ENCODE data around the gene WNK4. TPM values are rescaled to one million over a fixed set of nuclear protein-coding genes. Genes with fewer than 3 reads are reported as not detected.

Gene WNK4
- polyA plus RNA-seq, 1 donor from 2014 or later, result 0.10 TPM

GRCh38 chr17:42759982-42760651 is 20.3 kb upstream of the WNK4 start:
- Histone ChIP-seq H3K9me3 (ENCODE audit: low read length) (no peaks in the 10 kb centered on the region), H3K4me2 (ENCODE audit: low read length) (no peak overlapping the region), H4K20me1 (ENCODE audit: insufficient read depth) (no peaks in the 10 kb centered on the region), H3K27me3 (ENCODE audit: insufficient read depth, low read depth, low read length) (peaks cover 29% of the 10 kb centered on the region), H3F3A (ENCODE audit: insufficient read depth, low read length, poor library complexity, severe bottlenecking) (no peaks in the 10 kb centered on the region), H3K4me3 (ENCODE audit: low read length) (peak overlapping the region; percentile 61), H3K79me2 (replicated peaks; ENCODE audit: insufficient read depth, low read length) (no peaks in the 10 kb centered on the region), H3K9ac (ENCODE audit: low read length) (no peak overlapping the region), H3K36me3 (ENCODE audit: insufficient read depth, low read length) (no peaks in the 10 kb centered on the region), H3K9me2 (ENCODE audit: insufficient read depth, low read length) (no peaks in the 10 kb centered on the region), H3K27ac (ENCODE audit: low read length) (no peak overlapping the region), H2AFZ (ENCODE audit: low read depth, low read length) (no peak overlapping the region)
- no peak for TF ChIP-seq RAD21 (conservative IDR thresholded peaks at IDR 0.05)
- no peak for TF ChIP-seq CTCF (IDR thresholded peaks at IDR 0.05; ENCODE audit: poor library complexity, severe bottlenecking)
- TF ChIP-seq EZH2 (IDR thresholded peaks at IDR 0.05; ENCODE audit: borderline replicate concordance, insufficient read depth, low read length, poor library complexity, severe bottlenecking), result no peak
- no peak for TF ChIP-seq REST (IDR thresholded peaks at IDR 0.05; ENCODE audit: borderline replicate concordance)
- no peak for TF ChIP-seq EP300 (conservative IDR thresholded peaks at IDR 0.05; ENCODE audit: poor library complexity, severe bottlenecking)
- no peak for TF ChIP-seq TAF1 (IDR thresholded peaks at IDR 0.05; ENCODE audit: low read depth)
- no peak for TF ChIP-seq POLR2AphosphoS5 (IDR thresholded peaks at IDR 0.05)
- no peak for TF ChIP-seq MXI1 (conservative IDR thresholded peaks at IDR 0.05; ENCODE audit: poor library complexity, severe bottlenecking)
- TF ChIP-seq SMC3 (conservative IDR thresholded peaks at IDR 0.05; ENCODE audit: poor library complexity), result no peak

- H3K9me2 ChIP-seq (ENCODE audit: insufficient read depth, low read length), result no peaks in the 10 kb centered on the region
- no peaks in the 10 kb centered on the region for H3K79me2 ChIP-seq (replicated peaks; ENCODE audit: insufficient read depth, low read length)
- H3K36me3 ChIP-seq (ENCODE audit: insufficient read depth, low read length), result no peaks in the 10 kb centered on the region
- no peaks in the 10 kb centered on the region for H3F3A ChIP-seq (ENCODE audit: insufficient read depth, low read length, poor library complexity, severe bottlenecking)
- no peaks in the 10 kb centered on the region for H3K9me3 ChIP-seq (ENCODE audit: low read length)
- H3K27ac ChIP-seq (ENCODE audit: low read length), result no peak within 1 kb of the TSS
- H4K20me1 ChIP-seq (ENCODE audit: insufficient read depth), result no peaks in the 10 kb centered on the region
- H3K4me3 ChIP-seq (ENCODE audit: low read length), result peak within 1 kb of the TSS; percentile 61
- H3K27me3 ChIP-seq (ENCODE audit: insufficient read depth, low read depth, low read length), result peaks cover 29% of the 10 kb centered on the region
- H3K9ac ChIP-seq (ENCODE audit: low read length), result peak within 1 kb of the TSS; percentile 49
- peak within 1 kb of the TSS; percentile 21 for H2AFZ ChIP-seq (ENCODE audit: low read depth, low read length)
- TF ChIP-seq CTCF (IDR thresholded peaks at IDR 0.05; ENCODE audit: poor library complexity, severe bottlenecking), result no peak
- no peak for TF ChIP-seq TAF1 (IDR thresholded peaks at IDR 0.05; ENCODE audit: low read depth)
- TF ChIP-seq EZH2 (IDR thresholded peaks at IDR 0.05; ENCODE audit: borderline replicate concordance, insufficient read depth, low read length, poor library complexity, severe bottlenecking), result no peak
- TF ChIP-seq MXI1 (conservative IDR thresholded peaks at IDR 0.05; ENCODE audit: poor library complexity, severe bottlenecking), result peak; percentile 46
- TF ChIP-seq REST (IDR thresholded peaks at IDR 0.05; ENCODE audit: borderline replicate concordance), result peak; percentile 41
- TF ChIP-seq POLR2AphosphoS5 (IDR thresholded peaks at IDR 0.05), result no peak
- no peak for TF ChIP-seq SMC3 (conservative IDR thresholded peaks at IDR 0.05; ENCODE audit: poor library complexity)
- TF ChIP-seq EP300 (conservative IDR thresholded peaks at IDR 0.05; ENCODE audit: poor library complexity, severe bottlenecking), result no peak
- TF ChIP-seq RAD21 (conservative IDR thresholded peaks at IDR 0.05), result no peak
- H3K4me2 ChIP-seq (ENCODE audit: low read length), result no peak within 1 kb of the TSS
Observed at GRCh38 chr17:42760652-42761581, 19.5 kb upstream of the WNK4 start, which contains the start of gene RAMP2. Gene RAMP2, plus strand, starts transcription at chr17:42761227. Its CDS starts 35 bp downstream, at chr17:42761262.
